GM12878 (cell line): ENCODE results near the gene PSMC3IP. TPM values are rescaled to one million over a fixed set of nuclear protein-coding genes. Genes with fewer than 3 reads are reported as not detected.

ENCODE experiments used
- BCLAF1 ChIP-seq: fragments of 450-650 bp; IDR thresholded peaks from 2 replicates; pipeline ENCODE4 v1.6.1; 2017; ENCODE audit warnings: antibody characterized with exemption, mild to moderate bottlenecking, moderate library complexity
- BHLHE40 ChIP-seq, 2 experiments: fragments of 450-650 bp in 1 of 2; IDR thresholded peaks; 2 replicates each; pipeline ENCODE4 v1.6.1; 2011 to 2017; ENCODE audit warnings: low read depth in 2 of 2, borderline replicate concordance in 1 of 2, improper control_type of control experiment in 1 of 2, low read length in 1 of 2, mild to moderate bottlenecking in 1 of 2
- BRCA1 ChIP-seq: IDR thresholded peaks from 2 replicates; pipeline ENCODE4 v1.6.1; 2011; ENCODE audit warnings: low read depth, low read length, improper control_type of control experiment
- CEBPZ ChIP-seq: fragments of 150-350 bp; IDR thresholded peaks from 2 replicates; pipeline ENCODE4 v1.6.1; 2016; ENCODE audit warnings: low read depth, low read length
- CHD2 ChIP-seq: IDR thresholded peaks from 2 replicates; pipeline ENCODE4 v1.6.1; 2011; ENCODE audit warnings: low read depth, low read length, improper control_type of control experiment, borderline replicate concordance
- HCFC1 ChIP-seq: fragments of 150-350 bp; IDR thresholded peaks from 2 replicates; pipeline ENCODE4 v1.6.1; 2014; ENCODE audit warnings: low read length
- HSF1 ChIP-seq: fragments of 150-350 bp; IDR thresholded peaks from 2 replicates; pipeline ENCODE4 v1.6.1; 2014; ENCODE audit warnings: mild to moderate bottlenecking, low read depth, low read length
- IRF3 ChIP-seq: fragments of 450-650 bp; IDR thresholded peaks from 2 replicates; pipeline ENCODE4 v1.6.1; 2014; ENCODE audit warnings: mild to moderate bottlenecking
- LARP7 ChIP-seq: fragments of 450-650 bp; IDR thresholded peaks from 2 replicates; pipeline ENCODE4 v1.6.1; 2017; ENCODE audit warnings: mild to moderate bottlenecking
- MEF2A ChIP-seq: IDR thresholded peaks from 2 replicates; pipeline ENCODE4 v1.6.1; 2011; ENCODE audit warnings: low read depth, mild to moderate bottlenecking, low read length, moderate library complexity; ENCODE audit not compliant: insufficient read depth
- NFYB ChIP-seq: IDR thresholded peaks from 2 replicates; pipeline ENCODE4 v1.6.1; 2011; ENCODE audit warnings: low read depth, mild to moderate bottlenecking, low read length, improper control_type of control experiment, moderate library complexity; ENCODE audit not compliant: insufficient read depth
- NR2C1 ChIP-seq: fragments of 450-650 bp; IDR thresholded peaks from 2 replicates; pipeline ENCODE4 v1.6.1; 2017; ENCODE audit warnings: antibody characterized with exemption, mild to moderate bottlenecking, moderate library complexity
- NR2F1 ChIP-seq: fragments of 450-650 bp; conservative IDR thresholded peaks from 2 replicates; pipeline ENCODE4 v1.6.1; 2017; ENCODE audit warnings: mild to moderate bottlenecking
- PAX8 ChIP-seq: fragments of 450-650 bp; IDR thresholded peaks from 2 replicates; pipeline ENCODE4 v1.6.1; 2017; ENCODE audit warnings: mild to moderate bottlenecking, moderate library complexity
- PKNOX1 ChIP-seq: fragments of 450-650 bp; IDR thresholded peaks from 2 replicates; pipeline ENCODE4 v1.6.1; 2016; ENCODE audit warnings: mild to moderate bottlenecking
- POLR2AphosphoS2 ChIP-seq: IDR thresholded peaks from 2 replicates; pipeline ENCODE4 v1.6.1; 2011; ENCODE audit warnings: low read depth, mild to moderate bottlenecking, low read length, improper control_type of control experiment, moderate library complexity
- POU2F2 ChIP-seq: IDR thresholded peaks from 3 replicates; pipeline ENCODE4 v1.6.1; 2011; ENCODE audit warnings: low read depth, mild to moderate bottlenecking, low read length, borderline replicate concordance
- RCOR1 ChIP-seq: conservative IDR thresholded peaks from 2 replicates; pipeline ENCODE4 v1.6.1; 2012; ENCODE audit warnings: low read depth, low read length, improper control_type of control experiment
- SMC3 ChIP-seq: IDR thresholded peaks from 2 replicates; pipeline ENCODE4 v1.6.1; 2011; ENCODE audit warnings: low read length, improper control_type of control experiment, borderline replicate concordance
- SRF ChIP-seq, 2 experiments: IDR thresholded peaks; 2 replicates each; pipeline ENCODE4 v1.6.1; 2011; ENCODE audit warnings: low read depth in 2 of 2, low read length in 2 of 2, mild to moderate bottlenecking in 1 of 2, moderate library complexity in 1 of 2
- TARDBP ChIP-seq: IDR thresholded peaks from 2 replicates; pipeline ENCODE4 v1.6.1; 2016; ENCODE audit warnings: borderline replicate concordance
- TCF3 ChIP-seq: IDR thresholded peaks from 2 replicates; pipeline ENCODE4 v1.6.1; 2012; ENCODE audit warnings: low read depth, mild to moderate bottlenecking, low read length, borderline replicate concordance; ENCODE audit not compliant: insufficient read depth
- YBX1 ChIP-seq: fragments of 450-650 bp; IDR thresholded peaks from 2 replicates; pipeline ENCODE4 v1.6.1; 2016; ENCODE audit warnings: antibody characterized with exemption
- polyA plus RNA-seq, 11 experiments: library from polyadenylated mRNA; depleted of rRNA in 4 of 11; unstranded in 6 of 11; stranded (reverse) in 5 of 11; fragments of >200 nt; fragmentation: Nextera tagmentation in 4 of 11; fragmentation: Illumina TruSeq in 1 of 11; extraction: Ambion mirVana in 4 of 11; extraction: Trizol in 1 of 11; gene quantifications; 1 replicate in 1 of 11; 2 replicates in 10 of 11; pipeline versions ENCODE4 v1.2.1 to v1.2.3, GENCODE V29; 2011 to 2016; ENCODE audit warnings: inconsistent platforms in 2 of 11, missing spikeins in 2 of 11, low read depth in 1 of 11
- total RNA-seq, 4 experiments: library from RNA; depleted of rRNA in 3 of 4; stranded (reverse); fragments of >200 nt in 3 of 4; fragmentation: Illumina TruSeq in 1 of 4; extraction: Trizol in 1 of 4; gene quantifications; 2 replicates each; pipeline versions ENCODE4 v1.2.1 to v1.2.3, GENCODE V29; 2013 to 2021

The PSMC3IP gene
- total and polyA plus RNA-seq, 10 of the 15 experiments (the other 5 are each of a cell fraction or from before 2014, with no cell fraction given) = 6.8 to 34.5 (median 17.7) TPM

- no peak for TF ChIP-seq CEBPZ
- 0 out of 2 replicates have a peak, but pooled peaks have one; percentile 51 for TF ChIP-seq TCF3
- no peak for TF ChIP-seq SMC3
- TF ChIP-seq HCFC1 = no peak
- TF ChIP-seq HSF1 = no peak
- no peak for TF ChIP-seq LARP7
- no peak for TF ChIP-seq YBX1
- TF ChIP-seq TARDBP = no peak
- peak; percentile 45; the same call in 1 of the 2 replicates for TF ChIP-seq IRF3
- TF ChIP-seq RCOR1 = no peak
- TF ChIP-seq BRCA1 = no peak
- TF ChIP-seq NR2C1 = no peak
- TF ChIP-seq POLR2AphosphoS2 = no peak; the same call in 1 of the 2 replicates
- TF ChIP-seq MEF2A = no peak
- TF ChIP-seq PAX8 = no peak
- no peak for TF ChIP-seq SRF (IDR thresholded peaks at IDR 0.05; ENCODE audit: low read depth in 2 of 2, low read length in 2 of 2)
- TF ChIP-seq NFYB = peak; percentile 82
- TF ChIP-seq NR2F1 = peak; percentile 98
- TF ChIP-seq BHLHE40 (IDR thresholded peaks at IDR 0.05; ENCODE audit: borderline replicate concordance in 1 of 2, low read depth in 2 of 2, low read length in 1 of 2) = peak; percentile 98 to 99
- TF ChIP-seq POU2F2 = peak; percentile 75; the same call in 2 of the 3 replicates
- TF ChIP-seq BCLAF1 = no peak
- no peak for TF ChIP-seq PKNOX1
- TF ChIP-seq CHD2 = peak; percentile 62
Measured at GRCh38 chr17:42536048-42536371, 41.5 kb downstream of the PSMC3IP start, which contains the start of gene NAGLU (continued).
